HG03439 (cell line): ENCODE data around the gene DCUN1D1.

Experiments used
- ATAC-seq: cut with Tn5 transposase; IDR thresholded peaks from one replicate; pipeline ENCODE4 v1.9.1; 2021; ENCODE audit warnings: mild to moderate bottlenecking, moderate library complexity; ENCODE audit not compliant: unreplicated experiment

Gene DCUN1D1

DNA sequence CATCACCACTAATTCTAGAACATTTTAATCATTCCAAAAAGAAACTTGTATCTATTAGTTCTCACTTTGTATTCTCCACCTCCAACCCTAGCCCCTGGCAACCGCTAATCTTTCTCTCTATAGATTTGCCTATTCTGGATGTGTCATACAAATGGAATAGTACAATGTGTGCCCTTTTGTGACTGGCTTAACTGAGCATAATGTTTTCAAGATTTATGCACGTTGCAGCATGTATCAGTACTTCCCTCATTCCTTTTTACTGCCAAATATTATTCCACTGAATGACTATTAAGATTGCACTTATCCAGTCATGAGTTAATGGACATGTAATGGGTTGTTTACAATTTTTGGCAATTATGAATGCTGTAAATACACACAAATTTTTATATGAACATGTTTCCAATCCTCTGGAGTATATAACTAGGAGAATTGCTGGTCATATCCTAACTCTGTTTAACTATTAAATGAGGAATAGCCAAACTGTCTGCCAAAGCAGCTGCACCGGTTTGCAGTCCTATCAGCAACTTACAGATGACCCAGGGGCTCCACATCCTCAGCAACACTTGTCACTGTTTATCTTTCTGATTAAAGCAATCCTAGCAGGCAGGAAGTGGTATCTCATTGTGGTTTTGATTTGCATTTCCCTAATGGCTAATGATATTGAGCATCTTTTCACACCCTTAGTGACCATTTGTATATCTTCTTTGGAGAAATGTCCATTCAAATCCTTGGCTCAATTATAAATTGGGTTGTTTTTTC lies 42.9 kb downstream of the DCUN1D1 start:
- ATAC-seq: no peak

DNA sequence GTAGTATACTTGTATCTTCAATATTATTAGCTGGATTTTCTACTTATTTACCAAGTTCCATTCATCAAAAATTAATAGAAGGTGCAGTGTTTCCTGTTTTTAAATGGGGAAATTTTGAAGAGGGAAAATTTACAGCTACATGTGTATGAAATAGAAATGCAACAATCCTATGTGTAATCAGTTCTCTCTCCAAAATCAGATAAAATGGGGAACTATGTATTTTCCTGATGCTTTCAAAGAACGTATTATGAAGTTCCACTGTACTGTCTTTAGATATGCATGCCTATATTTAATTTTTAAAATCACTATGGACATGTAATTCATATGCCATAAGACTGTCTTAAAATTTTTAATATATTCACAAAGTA lies 43.4 kb downstream of the DCUN1D1 start:
- ATAC-seq: no peak

DNA sequence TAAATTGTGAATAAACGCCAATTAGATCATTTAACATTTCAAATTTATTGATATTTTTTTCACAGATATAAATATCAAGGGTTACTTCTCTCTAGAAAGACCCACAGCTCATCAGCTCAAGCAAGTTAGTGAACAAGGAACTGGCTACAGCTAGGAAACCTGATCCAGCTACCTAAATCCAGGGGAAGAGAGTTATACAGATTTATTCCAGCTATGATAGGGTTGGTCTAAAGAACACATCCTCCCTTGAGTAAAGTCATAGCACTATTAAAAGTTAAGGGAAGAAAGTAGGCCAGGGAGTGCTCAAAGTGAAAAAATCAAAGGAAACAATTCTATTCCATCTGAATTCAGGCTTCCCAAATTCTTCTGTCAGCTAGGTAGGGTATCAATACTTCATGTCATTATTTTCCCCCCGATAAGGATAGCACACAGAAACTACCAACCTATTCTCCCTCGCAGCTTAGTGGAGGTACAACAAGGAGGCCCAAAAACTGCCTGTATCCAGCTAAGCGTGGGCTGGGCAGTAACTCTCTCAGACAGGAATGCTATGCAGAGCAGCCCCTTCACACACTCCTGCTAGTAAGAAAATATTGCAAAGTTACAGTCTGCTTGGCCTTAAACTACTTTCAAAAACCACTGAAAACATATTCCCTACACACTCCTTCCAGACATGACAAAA lies 44.0 kb downstream of the DCUN1D1 start:
- ATAC-seq: no peak

DNA sequence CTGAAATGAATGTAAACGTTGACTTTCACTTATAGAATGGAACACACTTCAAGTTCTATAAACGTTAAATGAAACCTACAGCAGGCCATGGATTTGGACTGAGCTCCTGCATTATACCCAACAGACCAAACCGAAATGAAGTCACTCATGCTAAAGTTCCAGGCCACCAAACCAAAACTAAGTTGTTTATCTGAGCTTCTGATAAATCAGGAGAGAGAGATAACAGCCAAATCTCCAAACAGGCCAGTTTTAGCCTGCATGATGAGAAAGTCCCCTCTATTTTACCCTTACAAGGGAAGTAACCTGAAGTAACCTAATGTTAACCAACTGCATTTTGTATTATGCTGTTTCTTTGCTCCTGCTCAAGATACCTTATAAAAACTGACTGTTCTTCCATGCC lies 44.5 kb downstream of the DCUN1D1 start:
- no peak for ATAC-seq

DNA sequence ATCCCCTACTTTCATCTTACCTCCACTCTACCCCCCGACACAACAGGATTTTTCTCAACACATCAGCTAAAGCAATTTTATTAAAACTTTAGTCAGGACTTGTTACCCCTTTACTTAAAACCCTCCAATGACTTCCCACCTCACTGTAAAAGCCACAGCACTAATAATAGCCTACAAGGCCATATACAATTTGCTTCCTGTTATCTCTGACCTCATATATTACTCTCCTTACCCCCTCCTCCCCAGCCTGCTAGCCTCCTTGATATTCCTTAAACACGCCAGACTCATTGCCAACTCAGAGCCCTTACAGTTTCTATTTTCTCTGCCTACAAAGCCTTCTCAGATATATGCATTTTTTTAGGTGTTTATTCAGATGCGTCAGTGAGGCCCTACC lies 54.4 kb downstream of the DCUN1D1 start:
- ATAC-seq: no peak

DNA sequence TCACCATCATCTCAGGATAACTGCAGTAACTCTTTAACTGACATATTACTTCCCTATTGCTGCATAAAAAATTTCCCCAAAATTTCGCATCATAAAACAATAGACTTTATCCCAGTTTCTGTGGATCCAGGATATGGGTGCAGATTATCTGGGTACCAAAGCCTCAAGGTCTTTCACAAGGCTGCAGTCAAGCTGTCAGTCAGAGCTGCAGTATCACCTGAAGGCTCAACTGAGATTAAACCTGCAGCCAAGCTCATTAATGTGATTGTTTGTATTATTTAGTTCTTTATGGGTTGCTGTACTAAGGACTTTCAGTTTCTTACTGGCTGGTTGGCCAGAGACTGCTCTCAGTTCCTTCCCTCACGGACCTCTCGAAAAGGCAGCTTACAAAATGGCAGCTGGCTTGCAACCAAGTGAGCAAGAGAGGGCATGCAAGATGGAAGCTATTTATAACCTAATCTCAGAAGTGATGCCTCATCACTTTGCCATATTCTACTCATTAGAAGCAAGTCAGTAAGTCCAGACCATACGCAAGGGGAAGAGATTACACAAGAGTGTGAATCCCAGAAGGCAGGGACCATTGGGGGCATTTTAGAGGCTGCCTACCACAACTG lies 54.9 kb downstream of the DCUN1D1 start:
- peak; percentile 97 for ATAC-seq

DNA sequence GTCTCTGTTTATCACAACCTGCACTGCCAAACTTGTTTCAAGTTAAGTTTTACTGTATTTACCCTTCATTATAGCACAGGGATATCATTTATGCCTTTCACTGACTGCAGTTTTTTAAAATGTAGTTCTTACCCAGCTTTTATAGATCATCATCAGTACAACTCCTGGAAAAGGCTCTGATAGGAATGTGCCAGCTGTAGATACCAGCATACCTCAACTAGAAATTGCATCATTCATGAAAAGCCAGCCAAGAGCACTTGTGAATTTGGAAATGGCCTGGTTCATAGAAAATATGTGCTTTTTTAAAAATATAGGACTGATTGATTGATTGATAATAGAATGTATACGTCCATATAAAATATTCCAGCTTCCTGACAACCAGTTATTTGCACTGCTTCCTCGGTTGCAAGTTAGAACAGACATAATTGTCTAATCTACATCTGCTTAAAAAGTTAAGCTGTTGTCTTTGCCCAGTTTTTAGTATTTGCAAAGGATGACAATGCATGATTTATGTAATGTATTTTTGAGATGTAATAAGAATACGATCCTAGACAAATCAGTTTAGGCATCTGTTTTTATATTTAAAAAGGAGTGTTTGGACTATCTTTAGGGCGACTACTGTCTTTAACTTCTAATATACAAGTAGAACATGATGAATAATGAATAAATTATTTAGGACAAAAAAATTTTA lies 58.5 kb downstream of the DCUN1D1 start:
- no peak for ATAC-seq

DNA sequence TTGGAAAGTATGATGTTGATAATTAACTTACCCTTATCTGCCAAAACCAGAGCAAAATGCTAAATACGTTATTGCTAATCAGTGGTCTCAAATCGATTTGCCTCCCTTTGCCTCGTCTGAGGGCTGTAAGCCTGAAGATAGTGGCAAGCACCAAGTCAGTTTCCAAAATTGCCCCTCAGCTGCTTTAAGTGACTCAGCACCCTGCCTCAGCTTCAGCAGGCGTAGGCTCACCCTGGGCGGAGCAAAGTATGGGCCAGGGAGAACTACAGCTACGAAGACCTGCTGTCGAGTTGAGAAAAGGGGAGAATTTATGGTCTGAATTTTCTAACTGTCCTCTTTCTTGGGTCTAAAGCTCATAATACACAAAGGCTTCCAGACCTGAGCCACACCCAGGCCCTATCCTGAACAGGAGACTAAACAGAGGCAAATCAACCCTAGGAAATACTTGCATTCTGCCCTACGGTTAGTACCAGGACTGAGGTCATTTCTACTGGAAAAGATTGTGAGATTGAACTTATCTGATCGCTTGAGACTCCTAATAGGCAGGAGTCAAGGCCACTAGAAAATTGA lies 59.7 kb downstream of the DCUN1D1 start:
- no peak for ATAC-seq

DNA sequence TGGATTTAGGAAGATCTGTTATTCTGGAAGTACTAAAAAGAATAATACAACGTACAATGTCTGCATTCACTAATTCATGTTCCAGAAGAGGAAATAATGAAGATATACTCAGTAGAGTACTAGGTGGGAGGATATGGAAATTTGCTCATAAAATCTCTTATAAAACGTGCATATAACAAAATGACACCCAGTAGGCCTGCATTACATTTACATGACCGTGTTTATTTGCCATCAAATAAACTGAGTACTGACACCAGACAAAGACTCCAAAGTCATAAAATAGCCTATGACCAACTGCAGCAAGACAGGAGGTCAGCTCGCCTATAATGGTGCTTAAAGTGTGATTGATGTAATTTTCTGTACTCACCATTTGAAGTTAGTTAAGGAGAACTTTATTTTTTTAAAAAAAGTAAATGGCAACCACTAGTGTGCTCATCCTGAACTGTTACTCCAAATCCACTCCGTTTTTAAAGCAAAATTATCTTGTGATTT lies 60.4 kb downstream of the DCUN1D1 start:
- no peak for ATAC-seq

DNA sequence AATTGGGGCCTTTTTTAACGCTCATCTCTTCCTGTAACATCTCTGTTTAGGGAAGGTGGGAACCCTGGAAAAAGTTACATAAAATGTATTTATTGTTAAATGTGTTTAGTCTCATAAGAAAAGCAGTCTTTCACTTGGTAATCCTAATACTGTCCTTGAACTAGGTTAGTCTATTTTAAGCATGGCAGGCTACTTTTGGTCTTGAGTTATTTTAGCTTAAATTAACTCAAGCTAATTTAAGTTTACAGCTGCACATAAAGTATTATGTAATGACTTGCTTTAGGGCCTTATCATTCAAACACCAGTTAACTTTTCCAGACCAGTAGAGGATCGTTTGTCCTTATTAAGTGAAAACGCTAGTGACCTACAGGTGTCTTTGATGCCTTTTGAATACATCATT lies 63.2 kb downstream of the DCUN1D1 start:
- no peak for ATAC-seq

DNA sequence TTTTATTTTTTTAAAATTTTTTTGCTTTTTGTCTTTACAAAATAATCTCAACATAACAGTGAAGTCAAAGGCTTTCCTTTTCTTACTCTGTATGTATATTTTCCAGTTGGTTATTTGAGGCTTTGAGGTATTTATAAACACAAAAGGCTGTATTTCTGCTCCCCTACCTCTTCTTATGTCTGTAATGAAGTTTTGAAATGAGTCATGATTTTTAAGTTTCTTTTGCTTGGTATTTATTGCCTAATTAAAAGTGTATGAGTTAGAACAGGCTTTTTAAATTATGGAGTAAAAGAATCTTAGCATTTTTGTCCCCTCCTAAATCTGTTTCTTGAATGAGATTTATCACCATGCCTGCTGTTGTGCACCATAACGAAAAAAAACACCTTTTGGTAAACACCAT lies 66.0 kb downstream of the DCUN1D1 start:
- no peak for ATAC-seq

DNA sequence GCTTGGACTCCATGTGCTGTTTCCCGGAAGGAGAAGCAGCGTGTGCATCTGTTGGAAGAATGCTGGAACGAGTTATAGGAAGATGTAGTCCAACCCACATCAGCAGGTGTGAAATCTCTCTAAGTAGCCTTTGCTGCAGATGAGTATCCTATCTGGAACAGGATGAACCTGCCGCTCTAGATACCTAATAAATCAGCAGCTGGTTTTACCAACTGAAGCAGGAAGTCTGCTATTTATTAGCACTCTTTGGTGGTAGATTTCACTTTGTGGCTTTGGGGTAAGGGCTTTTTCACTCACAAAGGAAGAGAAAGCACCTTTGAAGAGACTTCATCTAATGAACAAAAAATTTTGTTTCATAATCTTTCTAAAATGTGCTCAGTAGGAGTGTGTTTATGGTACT lies 66.4 kb downstream of the DCUN1D1 start:
- ATAC-seq: no peak

DNA sequence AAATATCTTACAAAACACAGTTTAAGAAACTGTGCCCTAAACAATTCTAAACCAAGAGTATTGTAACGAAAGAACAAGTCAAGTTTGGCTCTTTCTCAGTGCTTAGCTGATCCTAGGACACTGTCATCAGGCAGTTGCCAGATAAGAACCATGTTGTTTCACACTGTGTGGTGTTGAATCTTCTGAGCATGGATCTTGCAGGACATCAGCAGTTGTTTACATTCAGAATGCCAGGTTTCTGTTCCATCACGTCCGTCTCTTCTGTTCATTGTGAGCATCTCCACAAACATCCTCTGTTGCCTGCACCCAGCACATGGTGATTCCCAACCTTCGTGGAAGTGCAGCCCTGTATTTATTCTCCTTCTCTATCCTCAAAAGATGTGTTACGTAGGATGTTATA lies 67.9 kb downstream of the DCUN1D1 start:
- no peak for ATAC-seq

DNA sequence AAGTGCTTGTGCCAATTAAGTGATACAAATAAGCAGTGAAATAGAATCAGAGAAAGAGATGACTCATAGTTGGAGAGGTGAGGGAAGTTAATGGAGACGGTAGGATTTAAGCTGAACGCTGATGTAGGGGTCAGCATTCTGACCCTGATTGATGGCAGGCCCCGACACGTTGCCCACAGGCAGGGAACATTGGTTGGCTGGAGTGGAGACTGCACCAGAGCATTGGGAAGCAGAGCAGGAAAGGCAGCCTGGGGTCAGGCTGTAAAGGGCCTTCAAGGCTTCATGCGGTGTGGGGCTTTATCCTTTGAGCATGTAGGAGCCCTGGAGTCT lies 68.6 kb downstream of the DCUN1D1 start:
- no peak for ATAC-seq

DNA sequence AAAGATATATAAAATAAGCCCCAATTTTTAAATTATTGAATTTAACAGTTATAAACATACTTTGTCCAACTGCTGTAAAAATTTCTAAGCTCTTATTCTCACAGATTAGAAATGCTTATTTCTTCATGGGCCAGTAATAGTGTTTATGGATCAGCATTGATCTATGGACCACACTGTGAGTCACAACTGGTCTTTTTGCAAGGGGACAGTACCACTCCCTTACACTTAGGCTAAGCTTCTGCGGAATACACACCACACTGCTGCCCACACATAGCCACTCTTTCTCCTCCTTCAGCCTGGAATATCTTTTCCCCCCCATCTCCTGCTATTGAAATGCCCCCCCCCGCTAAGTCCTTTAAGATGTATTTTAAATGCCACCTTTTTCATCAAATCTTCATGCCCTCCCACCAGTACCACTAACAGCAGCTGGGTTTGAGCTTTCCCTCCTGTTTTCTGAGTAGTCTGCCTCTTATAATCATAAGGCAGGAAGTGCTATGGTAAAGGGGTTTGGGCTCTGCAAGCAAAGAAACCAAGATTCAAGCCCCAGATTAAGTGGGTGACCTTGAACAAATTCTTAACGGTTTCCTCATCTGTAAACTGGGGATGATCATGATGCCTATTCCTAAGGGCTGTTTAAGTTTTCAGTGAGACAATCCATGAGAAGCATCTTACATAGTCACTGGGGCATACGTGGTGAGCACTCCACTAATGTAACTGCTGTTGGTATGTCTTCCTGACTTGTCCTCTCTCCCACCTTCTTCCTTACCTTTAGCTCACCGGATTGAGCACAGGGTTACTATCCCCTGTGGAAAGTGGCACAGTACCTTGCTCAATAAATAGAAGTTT lies 69.2 kb downstream of the DCUN1D1 start:
- no peak for ATAC-seq

DNA sequence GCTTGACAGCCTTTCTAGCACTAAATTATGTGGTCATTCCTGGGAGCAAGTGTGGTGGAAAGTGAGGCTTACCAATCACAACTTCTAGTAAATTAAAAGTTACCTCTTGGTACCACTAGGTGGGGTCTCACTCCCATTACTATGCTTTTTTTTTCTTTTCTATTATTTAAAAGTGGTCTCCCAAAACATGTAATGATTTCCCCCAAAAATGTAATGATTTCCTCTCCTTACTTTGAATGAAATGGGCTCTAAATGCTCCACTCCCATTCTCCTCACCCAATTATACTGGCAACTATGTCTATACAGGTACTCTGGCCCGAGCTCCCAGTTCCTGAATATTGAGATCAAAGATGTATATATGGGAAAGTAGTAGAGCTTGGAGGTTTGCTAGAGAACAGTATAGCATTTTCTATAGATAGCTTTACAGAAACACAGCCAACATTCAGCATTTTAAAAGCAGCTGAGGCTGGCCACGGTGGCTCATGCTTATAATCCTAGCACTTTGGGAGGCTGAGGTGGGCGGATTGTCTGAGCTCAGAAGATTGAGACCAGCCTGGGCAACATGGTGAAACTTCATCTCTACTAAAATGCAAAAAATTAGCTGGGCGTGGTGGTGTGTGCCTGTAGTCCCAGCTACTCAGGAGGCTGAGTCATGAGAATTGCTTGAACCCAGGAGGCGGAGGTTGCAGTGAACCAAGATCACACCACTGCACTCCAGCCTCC lies 70.9 kb downstream of the DCUN1D1 start:
- ATAC-seq: no peak

DNA sequence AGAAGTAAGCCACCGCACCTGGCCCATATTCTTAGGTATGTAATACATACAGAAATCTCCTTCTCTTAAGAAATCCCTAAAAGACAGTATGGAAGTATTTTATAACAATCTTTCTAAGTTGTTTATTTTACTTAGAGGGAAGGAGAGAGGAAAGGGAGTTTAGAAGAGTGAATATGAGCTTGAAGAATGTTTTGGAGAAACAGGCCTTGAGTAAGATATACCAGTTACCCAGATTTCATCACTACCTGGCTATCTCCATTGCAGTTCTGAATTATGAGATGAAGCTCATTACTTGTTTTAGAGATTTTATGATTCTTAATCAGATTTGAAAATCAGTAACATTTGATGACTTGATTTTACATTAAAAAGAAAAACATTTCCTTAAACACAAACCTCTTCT lies 71.9 kb downstream of the DCUN1D1 start:
- no peak for ATAC-seq

DNA sequence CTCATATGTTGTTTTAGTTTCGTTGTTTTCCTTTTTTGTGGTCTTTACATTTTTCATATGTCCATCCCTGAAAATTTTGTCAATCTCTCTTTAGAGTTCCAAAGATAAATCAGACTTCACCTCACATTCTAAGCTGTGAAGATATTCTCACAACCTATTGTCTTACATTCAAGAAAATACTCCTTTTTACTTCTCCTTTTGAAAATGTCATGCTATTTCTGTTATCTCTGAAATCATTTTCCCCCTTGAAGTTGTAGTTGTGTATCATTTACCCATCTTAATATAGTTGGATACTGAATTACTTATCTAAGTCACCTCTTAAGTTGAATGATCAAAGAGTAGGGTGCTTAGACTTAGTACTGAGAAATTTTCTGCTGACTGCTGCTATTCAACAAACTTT lies 74.3 kb downstream of the DCUN1D1 start:
- ATAC-seq: no peak

DNA sequence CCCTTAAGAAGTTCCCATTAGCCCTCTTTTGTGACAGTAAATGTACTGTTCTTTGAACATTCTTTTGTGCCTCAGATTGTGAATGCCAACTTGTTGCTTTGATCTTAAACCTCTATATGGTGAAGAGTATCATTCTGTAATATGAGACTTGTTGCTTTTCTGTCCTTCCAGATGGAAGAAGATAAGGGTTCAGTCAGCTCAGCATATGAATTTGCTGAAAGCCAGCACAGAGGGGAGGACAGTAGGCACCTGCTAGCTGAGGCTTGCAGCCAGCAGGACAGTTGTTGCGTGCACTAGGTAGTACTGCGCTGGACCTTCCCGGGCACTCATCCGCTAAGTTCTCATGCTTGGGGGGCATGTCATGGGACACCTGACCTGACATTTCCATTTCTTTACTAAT lies 74.7 kb downstream of the DCUN1D1 start:
- ATAC-seq: no peak

DNA sequence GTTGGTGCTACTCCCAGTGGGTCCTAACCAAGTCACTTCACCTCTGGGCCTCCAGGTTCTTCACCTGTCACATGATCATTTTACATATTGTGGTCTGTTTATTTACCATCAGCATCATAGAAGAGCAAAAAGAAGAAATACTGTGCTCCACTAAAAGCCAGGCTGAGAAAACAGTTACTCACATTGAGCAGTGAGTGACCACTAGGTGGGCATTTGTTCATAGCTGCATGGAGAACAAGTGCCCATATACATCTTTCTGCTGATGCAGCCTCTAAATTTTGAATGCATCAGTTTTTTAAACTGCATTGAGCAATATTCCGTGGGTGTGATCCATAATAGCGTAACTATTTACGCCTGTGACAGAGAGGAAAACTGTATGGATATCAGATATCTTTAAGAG lies 76.2 kb downstream of the DCUN1D1 start:
- ATAC-seq: no peak
